Upper lobe of right lung (tissue), 1 donor: Measurements from ENCODE around the gene CCR2. TPM values are rescaled to one million over a fixed set of nuclear protein-coding genes. Genes with fewer than 3 reads are reported as not detected.

Source experiments
- ATAC-seq: fragments of 200-7000 bp; cut with Tn5 transposase; one replicate; pipeline ENCODE4 v1.9.1; 2020; ENCODE audit warnings: mild to moderate bottlenecking, moderate library complexity
- DNase-seq: peaks from one replicate; pipeline ENCODE4 v3.0.0-alpha.2; 2020
- H3K27ac ChIP-seq: fragments of 200-600 bp; one replicate; pipeline ENCODE4 v1.8.0; 2022
- H3K27me3 ChIP-seq: fragments of 200-600 bp; one replicate; pipeline ENCODE4 v1.8.0; 2022; ENCODE audit warnings: mild to moderate bottlenecking
- H3K36me3 ChIP-seq: fragments of 200-600 bp; one replicate; pipeline ENCODE4 v1.8.0; 2022
- H3K4me1 ChIP-seq: fragments of 200-600 bp; one replicate; pipeline ENCODE4 v1.8.0; 2022
- H3K4me3 ChIP-seq: fragments of 200-600 bp; one replicate; pipeline ENCODE4 v1.8.0; 2022; ENCODE audit warnings: mild to moderate bottlenecking
- H3K9me3 ChIP-seq: fragments of 200-600 bp; one replicate; pipeline ENCODE4 v1.8.0; 2022
- CTCF ChIP-seq: fragments of 200-600 bp; IDR thresholded peaks from one replicate; pipeline ENCODE4 v1.8.0; 2022; ENCODE audit warnings: antibody characterized with exemption
- intact Hi-C: fragments of 100-400 bp; cut with DNase I; formaldehyde crosslinking; loops from one replicate; pipeline ENCODE4 v1.11.0; 2022
- total RNA-seq: library from RNA; stranded (reverse); fragmentation: NEBNext Ultra II Directional; extraction: Animal tissue kit (Norgen Biotek cat#: 25700); gene quantifications from one replicate; pipeline ENCODE4 v1.2.1, GENCODE V29; 2021
- donor health status: DM: no; HTN: yes; CAD: no; lungs with severe emphysema.

The CCR2 gene
- total RNA-seq, 1 donor from 2014 or later: 17.8 TPM

GRCh38 chr3:46367811-46368210 is 13.9 kb downstream of the CCR2 start:
- Histone ChIP-seq H3K27me3 (no peaks in the 10 kb centered on the region), H3K36me3 (no peaks in the 10 kb centered on the region), H3K9me3 (no peaks in the 10 kb centered on the region), H3K4me1 (peaks cover 31% of the 10 kb centered on the region), H3K27ac (no peak overlapping the region), H3K4me3 (no peak overlapping the region)
- no peak for TF ChIP-seq CTCF
- intact Hi-C loops: no loop called here
- DNase-seq: no peak
- no peak for ATAC-seq

GRCh38 chr3:46368569-46368968 is 14.7 kb downstream of the CCR2 start:
- H3K36me3 ChIP-seq: no peaks in the 10 kb centered on the region
- intact Hi-C loops: no loop called here
- H3K4me1 ChIP-seq: peaks cover 31% of the 10 kb centered on the region
- no peak overlapping the region for H3K4me3 ChIP-seq
- H3K27ac ChIP-seq: no peak overlapping the region
- no peaks in the 10 kb centered on the region for H3K9me3 ChIP-seq
- peak; percentile 44 for TF ChIP-seq CTCF
- no peaks in the 10 kb centered on the region for H3K27me3 ChIP-seq
- peak; percentile 96 for ATAC-seq
- peak; percentile 78 for DNase-seq

- peak overlapping the region; percentile 67 for H3K27ac ChIP-seq
- intact Hi-C loops: no loop called here
Measured at GRCh38 chr3:46369151-46369550, 15.2 kb downstream of the CCR2 start.

GRCh38 chr3:46369675-46370132 is 15.8 kb downstream of the CCR2 start:
- DNase-seq: no peak
- Histone ChIP-seq H3K9me3 (no peaks in the 10 kb centered on the region), H3K4me1 (peaks cover 31% of the 10 kb centered on the region), H3K27ac (peak overlapping the region; percentile 67), H3K27me3 (no peaks in the 10 kb centered on the region), H3K4me3 (no peak overlapping the region), H3K36me3 (no peaks in the 10 kb centered on the region)
- intact Hi-C loops: loop anchor here (10.0 kb wide), 2 partner anchors 95 to 285 kb away; no protein-coding TSS in a partner anchor
- ATAC-seq: no peak
- TF ChIP-seq CTCF: no peak

More at GRCh38 chr3:46369151-46369550, 15.2 kb downstream of the CCR2 start:
- DNase-seq: no peak
- no peaks in the 10 kb centered on the region for H3K9me3 ChIP-seq
- H3K4me3 ChIP-seq: no peak overlapping the region
- H3K4me1 ChIP-seq: peaks cover 31% of the 10 kb centered on the region
- H3K36me3 ChIP-seq: no peaks in the 10 kb centered on the region
- no peak for ATAC-seq
- no peaks in the 10 kb centered on the region for H3K27me3 ChIP-seq
- TF ChIP-seq CTCF: no peak

GRCh38 chr3:46370839-46371518 is 17.1 kb downstream of the CCR2 start, which contains the start of gene CCR5:
CCR5 (plus strand) TSS chr3:46370946; CDS start chr3:46372903, 1,957 bp downstream.
- TF ChIP-seq CTCF: no peak
- peak within 1 kb of the TSS; percentile 67 for H3K27ac ChIP-seq
- peak within 1 kb of the TSS; percentile 39 for H3K4me3 ChIP-seq

More at GRCh38 chr3:46370839-46371518, 17.1 kb downstream of the CCR2 start, which contains the start of gene CCR5:
- Histone ChIP-seq H3K27me3 (no peaks in the 10 kb centered on the region), H3K9me3 (no peaks in the 10 kb centered on the region), H3K4me1 (peaks cover 31% of the 10 kb centered on the region), H3K36me3 (no peaks in the 10 kb centered on the region)
- ATAC-seq (peak; percentile 13), DNase-seq (no peak)
- intact Hi-C loops: loop anchor here (10.0 kb wide), 2 partner anchors 96 to 286 kb away; no protein-coding TSS in a partner anchor
